ENCODE data around the gene SIM1.

The SIM1 gene

GRCh38 chr6:100447081-100447899, 17.4 kb downstream of the SIM1 start:
- no peaks in the 10 kb centered on the region for H3K27me3 ChIP-seq (ENCODE audit: insufficient read depth, low read length)

DNA sequence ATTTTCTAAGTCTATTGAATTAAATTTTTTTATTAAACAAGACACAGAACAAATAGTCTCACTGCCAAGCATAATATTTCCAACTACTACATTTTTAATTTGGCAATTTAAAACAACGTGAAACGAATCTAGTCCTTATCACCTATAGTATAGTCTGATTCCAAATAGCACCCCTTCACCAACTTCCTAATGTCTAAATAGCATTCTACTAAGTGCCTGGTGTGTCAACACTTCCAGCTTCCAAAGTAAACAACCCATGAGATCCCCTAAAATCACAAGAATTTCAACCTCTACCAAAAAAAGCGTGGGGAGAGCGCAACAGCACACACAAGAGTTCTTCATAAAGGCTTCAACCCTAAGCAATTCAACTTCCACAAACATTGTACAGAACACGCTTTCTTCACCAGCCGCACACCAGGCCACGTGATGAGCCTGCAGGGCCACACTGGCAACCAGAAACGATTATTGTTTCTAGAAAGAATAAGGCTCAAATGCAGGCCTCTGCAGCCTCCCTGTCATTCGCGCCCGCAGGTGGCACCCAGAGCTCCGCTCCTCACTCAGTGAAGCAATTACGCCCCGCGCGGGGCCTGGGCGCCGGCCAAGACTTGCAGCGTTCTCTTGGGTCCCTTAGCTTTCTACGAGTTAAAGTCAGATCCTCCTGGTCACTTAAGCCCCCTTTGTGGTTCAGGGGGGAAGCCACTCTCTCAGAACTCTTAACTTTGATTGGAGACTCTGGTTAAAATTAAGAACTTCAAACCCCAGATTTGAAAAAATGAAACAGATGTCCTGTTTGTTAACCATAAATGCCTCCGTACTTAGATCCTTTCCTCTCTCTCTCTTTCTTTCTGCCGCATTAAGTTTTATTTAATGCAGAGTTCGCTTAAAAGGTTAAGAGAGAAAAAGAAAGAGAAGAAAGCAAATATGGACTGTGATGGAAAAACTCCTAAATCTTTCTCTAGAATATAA, 18.3 kb downstream of the SIM1 start:
- H3K27me3 ChIP-seq (ENCODE audit: insufficient read depth, low read length): no peaks in the 10 kb centered on the region
- H3K4me2 ChIP-seq (ENCODE audit: low read length): no peak overlapping the region
- H4K20me1 ChIP-seq (ENCODE audit: insufficient read depth, low read length): no peaks in the 10 kb centered on the region
- H3K36me3 ChIP-seq (ENCODE audit: insufficient read depth, low read length): no peaks in the 10 kb centered on the region
- H3K4me1 ChIP-seq (ENCODE audit: insufficient read depth, low read length, severe bottlenecking): no peaks in the 10 kb centered on the region
- H3K9ac ChIP-seq (ENCODE audit: low read length): no peak overlapping the region
- H3K9me3 ChIP-seq (ENCODE audit: low read length): no peaks in the 10 kb centered on the region
- no peaks in the 10 kb centered on the region for H3F3A ChIP-seq (ENCODE audit: insufficient read depth, low read length)
- no peak overlapping the region for H3K27ac ChIP-seq (ENCODE audit: low read depth, low read length, poor library complexity, severe bottlenecking)
- TF ChIP-seq EZH2 (IDR thresholded peaks at IDR 0.05; ENCODE audit: borderline replicate concordance, low read length) (no peak), CTCF (IDR thresholded peaks at IDR 0.05; ENCODE audit: low read length) (no peak)
- H3K9me2 ChIP-seq (ENCODE audit: low read depth, low read length): no peaks in the 10 kb centered on the region
- H2AFZ ChIP-seq (ENCODE audit: low read length): no peak overlapping the region
- no peak overlapping the region for H3K4me3 ChIP-seq (ENCODE audit: low read depth, low read length, poor library complexity, severe bottlenecking)
- H3K79me2 ChIP-seq (ENCODE audit: insufficient read depth, low read length): no peaks in the 10 kb centered on the region

More at GRCh38 chr6:100447081-100447899, 17.4 kb downstream of the SIM1 start:
- no peaks in the 10 kb centered on the region for H3K79me2 ChIP-seq (ENCODE audit: insufficient read depth, low read length)
- no peaks in the 10 kb centered on the region for H3K9me3 ChIP-seq (ENCODE audit: low read length)
- H3K4me2 ChIP-seq (ENCODE audit: low read length): no peak overlapping the region
- H3K27ac ChIP-seq (ENCODE audit: low read depth, low read length, poor library complexity, severe bottlenecking): no peak overlapping the region
- no peaks in the 10 kb centered on the region for H4K20me1 ChIP-seq (ENCODE audit: insufficient read depth, low read length)
- H3K36me3 ChIP-seq (ENCODE audit: insufficient read depth, low read length): no peaks in the 10 kb centered on the region
- no peak overlapping the region for H2AFZ ChIP-seq (ENCODE audit: low read length)
- TF ChIP-seq CTCF (IDR thresholded peaks at IDR 0.05; ENCODE audit: low read length) (no peak), EZH2 (IDR thresholded peaks at IDR 0.05; ENCODE audit: borderline replicate concordance, low read length) (no peak)
- H3K9ac ChIP-seq (ENCODE audit: low read length): no peak overlapping the region
- H3K9me2 ChIP-seq (ENCODE audit: low read depth, low read length): no peaks in the 10 kb centered on the region
- no peaks in the 10 kb centered on the region for H3K4me1 ChIP-seq (ENCODE audit: insufficient read depth, low read length, severe bottlenecking)
- no peak overlapping the region for H3K4me3 ChIP-seq (ENCODE audit: low read depth, low read length, poor library complexity, severe bottlenecking)
- H3F3A ChIP-seq (ENCODE audit: insufficient read depth, low read length): no peaks in the 10 kb centered on the region

DNA sequence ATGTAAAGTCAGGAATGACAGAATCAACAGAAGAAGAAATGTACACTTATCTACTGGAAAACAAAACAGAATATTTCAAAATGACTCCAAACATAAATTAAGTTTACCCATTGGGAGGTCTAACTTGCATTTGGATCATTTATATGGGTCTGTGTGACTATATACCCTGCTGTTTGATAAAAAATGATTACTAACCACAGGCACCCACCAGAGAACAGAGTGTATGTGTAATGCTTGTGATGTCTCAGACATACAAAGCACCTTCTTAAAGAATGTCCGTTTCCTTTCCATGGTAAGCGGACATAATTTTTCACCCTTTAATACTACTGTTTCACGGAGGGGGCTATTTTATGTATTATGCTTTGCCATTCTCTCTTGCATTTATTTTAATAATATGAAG, 19.2 kb downstream of the SIM1 start:
- TF ChIP-seq EZH2 (IDR thresholded peaks at IDR 0.05; ENCODE audit: borderline replicate concordance, low read length) (no peak), CTCF (IDR thresholded peaks at IDR 0.05; ENCODE audit: low read length) (no peak)
- H3K9ac ChIP-seq (ENCODE audit: low read length): no peak overlapping the region
- no peaks in the 10 kb centered on the region for H4K20me1 ChIP-seq (ENCODE audit: insufficient read depth, low read length)
- no peak overlapping the region for H3K27ac ChIP-seq (ENCODE audit: low read depth, low read length, poor library complexity, severe bottlenecking)
- H3K4me2 ChIP-seq (ENCODE audit: low read length): no peak overlapping the region
- no peaks in the 10 kb centered on the region for H3K4me1 ChIP-seq (ENCODE audit: insufficient read depth, low read length, severe bottlenecking)
- H3K36me3 ChIP-seq (ENCODE audit: insufficient read depth, low read length): no peaks in the 10 kb centered on the region
- no peaks in the 10 kb centered on the region for H3K9me2 ChIP-seq (ENCODE audit: low read depth, low read length)
- H2AFZ ChIP-seq (ENCODE audit: low read length): no peak overlapping the region
- no peak overlapping the region for H3K4me3 ChIP-seq (ENCODE audit: low read depth, low read length, poor library complexity, severe bottlenecking)
- no peaks in the 10 kb centered on the region for H3K79me2 ChIP-seq (ENCODE audit: insufficient read depth, low read length)
- H3F3A ChIP-seq (ENCODE audit: insufficient read depth, low read length): no peaks in the 10 kb centered on the region
- no peaks in the 10 kb centered on the region for H3K9me3 ChIP-seq (ENCODE audit: low read length)
- no peaks in the 10 kb centered on the region for H3K27me3 ChIP-seq (ENCODE audit: insufficient read depth, low read length)

All from OCI-LY1 (cell line).